Right hindlimb (tissue), 1 donor: ENCODE data around the gene WDR5.

Experiments used
- DNase-seq: peaks from one replicate; pipeline ENCODE4 v3.0.0-alpha.2; 2018

WDR5 gene

DNA sequence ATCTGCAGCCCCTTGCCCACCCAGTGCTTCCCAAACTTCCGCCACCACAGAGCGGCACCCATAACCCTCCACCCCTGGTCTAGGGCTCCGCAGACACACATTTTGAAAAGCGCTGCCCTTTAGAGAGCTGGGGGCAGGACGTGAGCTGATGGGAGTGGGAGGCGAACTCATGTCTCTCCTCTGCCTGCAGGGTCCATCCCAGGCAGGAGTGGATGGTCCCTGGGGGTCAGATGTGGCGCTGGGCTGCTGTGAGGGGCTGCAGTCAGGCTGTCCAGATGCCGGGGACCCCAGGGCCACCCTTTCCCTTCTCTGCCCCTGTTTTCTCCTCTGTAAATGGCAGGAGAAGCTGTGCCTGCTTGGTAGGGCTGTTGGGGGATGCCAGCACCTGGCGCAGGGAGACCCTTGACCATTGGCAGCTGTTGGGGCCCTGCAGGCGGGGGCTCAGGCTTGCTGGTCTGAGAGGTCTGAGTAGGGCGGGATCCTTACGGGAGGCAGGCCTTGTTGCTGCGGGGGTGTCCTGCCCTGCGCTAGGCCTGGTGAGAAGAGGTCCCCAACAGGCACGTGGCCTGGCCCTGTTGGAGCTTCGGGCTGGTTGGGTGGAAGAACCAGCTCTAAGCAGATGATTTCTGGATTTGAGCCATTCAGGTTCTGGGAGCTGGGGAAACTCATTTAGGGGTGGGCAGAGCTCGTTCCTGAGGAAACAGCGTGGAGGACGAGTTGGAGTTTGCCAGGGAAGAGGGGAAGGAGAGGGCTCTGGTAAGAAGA, 38.8 kb downstream of the WDR5 start:
- DNase-seq, result no peak

- no peak for DNase-seq
These were observed 39.5 kb downstream of the WDR5 start for GRCh38 chr9:134175291-134175807.

DNA sequence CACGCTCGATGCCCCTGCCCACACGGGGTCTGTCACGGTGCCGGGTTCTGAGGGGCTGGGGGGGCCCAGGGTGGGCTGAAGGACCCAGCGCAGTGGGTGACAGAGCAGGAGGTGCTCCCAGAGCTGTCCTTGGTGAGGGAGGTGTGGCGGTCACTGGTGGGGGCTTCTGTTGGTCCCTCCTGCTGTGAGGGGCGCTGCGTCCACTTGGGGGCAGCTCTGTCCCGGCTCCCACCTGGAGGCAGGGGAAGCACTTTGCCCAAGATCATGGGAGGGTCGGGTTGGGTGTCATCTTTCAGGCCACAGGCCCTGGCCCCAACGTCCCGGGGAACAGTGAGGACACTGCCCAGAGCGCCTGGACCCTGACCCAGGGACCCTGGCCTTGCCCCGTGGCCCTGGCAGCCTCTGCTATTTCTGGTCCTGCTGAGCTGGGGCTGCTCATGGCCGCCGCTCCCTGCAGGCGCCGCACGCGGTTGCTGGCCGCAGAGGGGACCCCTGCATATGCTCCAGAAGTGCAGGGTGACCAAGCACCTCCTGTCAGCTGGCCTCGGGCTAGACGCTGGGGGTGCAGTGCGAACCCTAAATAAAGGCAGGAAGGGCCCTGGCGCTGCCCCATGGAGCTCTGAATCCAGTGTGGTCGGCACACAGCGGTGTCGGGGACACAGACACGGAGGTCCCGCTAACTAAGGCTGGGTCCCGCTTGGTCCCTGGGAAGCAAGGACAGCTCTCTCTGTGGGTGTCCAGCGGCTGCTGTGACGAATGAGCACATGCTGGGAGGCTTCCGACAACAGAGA, 40.1 kb downstream of the WDR5 start:
- DNase-seq, result peak; percentile 64

GRCh38 chr9:134176599-134176968, 40.7 kb downstream of the WDR5 start:
- no peak for DNase-seq

GRCh38 chr9:134177186-134177585, 41.3 kb downstream of the WDR5 start:
- DNase-seq, result peak; percentile 14

DNA sequence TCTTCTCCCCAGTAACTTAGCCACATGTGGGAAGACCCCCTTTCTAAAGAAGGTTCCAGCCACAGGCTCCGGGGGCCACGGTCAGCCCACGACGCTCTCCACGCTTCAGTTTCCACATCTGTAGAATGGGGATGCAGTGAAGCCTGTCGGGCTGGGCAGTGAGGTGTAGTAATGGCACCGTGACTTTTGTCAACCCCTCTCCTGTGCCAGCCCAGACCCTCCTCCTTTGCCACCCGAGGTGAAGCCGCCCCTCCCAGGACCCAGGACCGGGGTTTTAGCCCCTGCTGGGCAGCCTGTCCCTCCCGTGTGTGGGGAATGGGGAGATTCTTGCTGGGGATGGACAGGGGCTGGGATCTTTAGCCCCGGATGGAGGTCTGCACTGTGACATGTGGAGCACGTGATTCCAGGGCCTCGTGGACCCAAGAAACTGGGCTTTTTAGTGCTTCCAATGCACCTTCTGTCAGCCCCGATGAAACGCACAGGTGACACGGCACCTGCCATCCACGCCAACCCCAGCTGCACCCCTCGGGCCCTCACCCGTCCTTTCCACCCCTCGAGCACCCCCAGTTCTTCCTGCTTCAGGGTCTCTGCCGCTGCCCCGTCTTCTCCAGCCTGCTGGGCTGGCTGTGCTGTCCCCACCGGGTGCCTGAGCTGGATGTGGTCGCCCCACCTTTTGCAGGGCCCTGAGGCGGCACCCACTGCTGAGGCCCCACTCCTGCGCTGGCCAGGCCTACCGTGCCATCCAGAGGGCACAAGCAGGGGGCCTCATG, 41.9 kb downstream of the WDR5 start:
- peak; percentile 16 for DNase-seq

GRCh38 chr9:134178394-134178767, 42.5 kb downstream of the WDR5 start:
- peak; percentile 14 for DNase-seq

DNA sequence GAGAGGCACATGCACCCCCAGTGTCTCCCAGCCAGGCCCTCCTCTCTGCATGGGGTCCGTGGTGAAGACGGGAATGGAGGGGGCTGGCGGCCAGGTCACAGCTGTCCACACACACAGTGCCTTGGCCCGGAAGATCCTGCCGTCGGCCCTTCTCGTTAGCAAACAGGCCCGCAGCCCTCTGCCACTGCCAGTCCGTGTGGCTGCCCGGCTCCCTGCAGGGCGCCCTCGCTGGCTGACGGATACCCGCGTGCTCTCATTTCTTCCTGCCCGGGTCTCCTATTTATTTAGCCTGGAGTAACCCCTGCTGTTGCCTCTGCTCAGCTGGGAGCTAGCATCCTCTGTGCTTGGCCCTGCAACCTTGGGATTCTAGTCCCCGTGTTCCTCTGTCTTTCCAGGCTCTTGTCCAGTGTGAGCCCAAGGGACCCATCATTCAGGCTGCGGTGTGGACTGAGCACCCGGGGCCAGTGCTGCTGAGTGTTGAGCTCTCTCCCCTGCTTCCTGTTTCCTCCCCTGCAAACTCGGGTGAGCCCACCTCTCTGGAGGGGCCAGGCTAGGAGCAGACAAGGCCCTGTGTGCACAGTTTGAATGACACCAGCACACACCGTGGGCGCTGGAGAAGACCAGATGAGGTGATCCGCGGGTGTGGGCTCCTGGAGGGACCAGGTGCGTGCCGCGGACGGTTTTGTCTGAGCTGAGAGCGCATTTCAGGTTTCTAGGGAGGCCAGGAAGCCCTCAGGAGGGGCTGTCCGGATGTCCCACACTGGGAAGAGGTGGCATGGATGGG, 43.1 kb downstream of the WDR5 start:
- DNase-seq, result peak; percentile 81

DNA sequence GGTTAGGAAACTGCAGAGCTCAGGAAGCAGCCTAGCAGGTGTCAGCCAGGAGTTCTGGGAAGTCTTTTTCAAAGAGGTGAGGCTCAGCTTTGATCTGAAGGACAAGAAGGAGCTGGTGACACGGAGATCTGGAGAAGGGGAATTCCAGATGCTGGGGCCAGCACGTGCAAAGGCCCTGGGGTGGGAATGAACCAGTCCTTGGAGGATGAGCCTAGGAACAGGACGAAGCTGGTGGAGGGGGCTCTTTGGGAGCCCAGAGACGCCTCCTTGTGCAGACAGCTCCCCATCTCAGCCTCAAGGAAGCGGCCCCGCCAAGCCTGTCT, 43.7 kb downstream of the WDR5 start:
- no peak for DNase-seq

- DNase-seq, result peak; percentile 28
These were observed 44.3 kb downstream of the WDR5 start for GRCh38 chr9:134179918-134180785.

GRCh38 chr9:134180786-134181647, 45.1 kb downstream of the WDR5 start:
- no peak for DNase-seq

DNA sequence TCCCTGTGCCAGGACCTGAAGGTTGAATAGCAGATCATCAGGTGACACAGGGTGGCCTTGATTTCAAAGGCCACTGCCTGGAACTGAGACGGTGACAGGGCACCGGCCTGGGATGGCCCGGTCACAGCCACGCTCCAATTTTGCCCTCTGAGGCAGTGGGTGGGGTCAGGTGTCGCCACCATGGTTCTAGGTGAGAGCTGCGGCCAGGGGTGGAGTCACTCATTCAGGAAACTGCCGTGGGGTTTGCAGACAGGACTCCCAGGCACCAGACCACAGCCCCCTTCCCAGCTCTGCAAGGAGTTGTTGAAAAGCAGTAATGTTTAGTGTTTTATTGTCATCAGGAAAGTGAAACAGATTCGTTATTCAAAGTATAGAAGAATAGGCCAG, 45.8 kb downstream of the WDR5 start:
- no peak for DNase-seq

- DNase-seq, result peak; percentile 33
These were observed 46.7 kb downstream of the WDR5 start for GRCh38 chr9:134182554-134183085.

- DNase-seq, result no peak
These were observed 49.7 kb downstream of the WDR5 start for GRCh38 chr9:134185536-134186011.

GRCh38 chr9:134186471-134187109, 50.7 kb downstream of the WDR5 start:
- DNase-seq, result peak; percentile 20

GRCh38 chr9:134187110-134187531, 51.2 kb downstream of the WDR5 start:
- no peak for DNase-seq

DNA sequence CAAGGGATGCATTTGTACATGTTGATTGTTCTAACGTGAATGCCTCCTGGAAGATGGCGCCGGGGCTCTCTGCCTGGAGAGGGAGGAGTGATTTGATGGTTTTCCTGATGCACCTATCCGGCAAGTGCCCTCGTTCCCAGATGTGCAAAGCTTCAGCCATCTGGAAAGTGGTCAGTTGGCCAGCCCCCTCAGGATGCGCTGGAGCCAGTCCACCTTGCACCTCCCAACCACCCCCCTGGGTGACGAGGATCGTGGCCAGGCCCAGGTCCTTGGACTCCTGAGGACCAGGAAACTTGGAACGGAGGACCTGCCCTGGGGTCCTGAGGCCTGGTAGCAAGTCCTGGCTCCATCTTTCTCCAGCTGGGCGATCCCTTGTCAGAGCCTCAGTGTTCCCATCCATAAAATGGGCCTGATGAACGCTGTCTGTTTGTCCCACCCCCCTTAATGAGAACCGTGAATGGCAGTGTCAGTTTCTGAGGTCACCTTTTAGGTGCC, 52.1 kb downstream of the WDR5 start:
- peak; percentile 19 for DNase-seq

DNA sequence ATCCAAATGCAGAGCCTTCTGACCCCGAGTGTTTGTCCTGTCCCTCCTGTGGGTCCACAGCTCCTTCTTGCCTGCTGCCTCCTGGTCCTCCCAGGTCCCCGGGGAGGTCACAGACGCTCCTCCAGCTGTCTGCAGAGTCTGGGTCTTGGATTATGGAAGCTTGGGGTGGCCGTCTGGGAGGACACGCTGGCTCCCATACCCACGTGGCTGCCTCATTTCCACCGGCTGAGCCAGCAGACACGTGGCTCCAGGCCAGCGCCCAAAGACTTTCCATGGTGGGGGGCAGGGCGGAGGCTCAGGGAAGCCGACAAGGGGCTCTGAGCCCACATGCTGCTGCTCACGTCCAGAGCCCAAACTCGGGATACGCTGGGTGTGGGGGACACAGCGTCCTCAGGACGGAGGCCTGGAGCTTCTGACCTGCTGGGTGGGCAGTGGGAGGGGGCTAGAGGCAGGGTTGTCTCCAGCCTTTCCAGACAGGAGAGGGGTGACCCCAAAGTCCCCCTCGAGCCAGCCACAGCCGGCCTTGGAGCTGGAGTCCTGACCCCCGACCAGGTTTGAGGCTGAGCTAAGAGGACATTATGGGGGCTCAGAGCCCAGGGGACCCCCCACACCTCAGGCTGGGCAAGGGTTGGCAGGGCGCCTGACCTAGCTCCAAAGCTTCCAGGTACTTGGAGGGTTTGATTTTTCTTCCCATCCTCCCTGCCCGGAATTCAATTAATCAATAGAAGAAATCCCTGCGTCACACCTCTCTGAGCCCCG, 52.7 kb downstream of the WDR5 start:
- peak; percentile 82 for DNase-seq

DNA sequence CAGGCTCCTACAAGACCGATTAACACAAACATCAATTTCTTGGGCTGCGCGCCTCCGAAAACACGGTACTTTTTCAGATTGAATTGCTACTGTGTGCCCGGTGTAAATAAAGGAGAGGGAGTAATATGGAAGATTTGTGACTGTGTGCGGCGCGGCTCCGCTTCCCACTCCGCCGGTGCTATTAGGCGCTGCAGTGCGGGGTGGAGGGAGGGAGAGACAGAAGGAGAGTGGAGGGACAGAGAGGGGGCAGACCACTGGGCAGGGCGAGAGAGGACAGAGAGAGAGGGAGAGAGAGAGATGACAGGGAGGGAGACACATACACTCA, 53.2 kb downstream of the WDR5 start:
- DNase-seq, result peak; percentile 52
